BE2C (cell line): ENCODE data around the gene PEAK1.
"Not testable (repeated sequence)": the region's sequence is repeated elsewhere in the genome, so short reads cannot be mapped to it uniquely, and the experiment has no call there.

Experiments used
- DNase-seq: peaks from one replicate; pipeline ENCODE4 v3.0.0-alpha.2; 2020
- H3K27me3 ChIP-seq: fragments of 250-450 bp; sonication (Bioruptor Pico); 2 replicates; pipeline ENCODE4 v1.5.1; 2020; ENCODE audit warnings: mild to moderate bottlenecking
- H3K36me3 ChIP-seq: fragments of 250-450 bp; sonication (Bioruptor Pico); 2 replicates; pipeline ENCODE4 v1.5.1; 2020; ENCODE audit warnings: mild to moderate bottlenecking
- H3K4me1 ChIP-seq: fragments of 250-450 bp; sonication (Bioruptor Pico); 2 replicates; pipeline ENCODE4 v1.5.1; 2020
- H3K4me3 ChIP-seq: 2 replicates; pipeline ENCODE4 v1.5.1; 2011; ENCODE audit warnings: low read depth, low read length
- H3K9me3 ChIP-seq: fragments of 250-450 bp; sonication (Bioruptor Pico); 2 replicates; pipeline ENCODE4 v1.5.1; 2020
- TF ChIP-seq, protein P1 (sequence below): IDR thresholded peaks from 2 replicates; pipeline ENCODE4 v1.5.1; 2012; ENCODE audit warnings: mild to moderate bottlenecking, low read depth, low read length

The PEAK1 gene

DNA sequence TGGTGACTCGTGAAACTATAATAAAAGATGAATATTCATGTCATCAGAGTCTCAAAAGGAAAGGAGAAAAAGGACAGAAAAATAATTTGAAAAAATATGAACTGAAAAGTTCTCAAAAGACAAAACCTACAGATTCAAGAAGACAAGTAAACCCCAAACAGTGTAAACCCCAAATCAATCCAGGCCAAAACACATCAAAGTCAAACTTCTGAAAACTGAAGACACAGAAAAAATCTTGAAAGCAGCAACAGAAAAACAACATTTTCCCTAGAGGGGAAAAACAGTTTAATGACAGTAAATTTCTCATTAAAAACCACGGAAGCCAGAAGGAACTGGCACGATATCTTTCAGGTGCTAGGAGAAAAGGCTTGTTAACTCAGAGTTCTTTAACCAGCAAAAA lies 143.8 kb downstream of the PEAK1 start:
- Histone ChIP-seq H3K36me3 (no peaks in the 10 kb centered on the region), H3K4me3 (no peak overlapping the region), H3K9me3 (no peaks in the 10 kb centered on the region), H3K4me1 (no peaks in the 10 kb centered on the region), H3K27me3 (no peaks in the 10 kb centered on the region)
- no peak for DNase-seq
- TF ChIP-seq, protein P1, sequence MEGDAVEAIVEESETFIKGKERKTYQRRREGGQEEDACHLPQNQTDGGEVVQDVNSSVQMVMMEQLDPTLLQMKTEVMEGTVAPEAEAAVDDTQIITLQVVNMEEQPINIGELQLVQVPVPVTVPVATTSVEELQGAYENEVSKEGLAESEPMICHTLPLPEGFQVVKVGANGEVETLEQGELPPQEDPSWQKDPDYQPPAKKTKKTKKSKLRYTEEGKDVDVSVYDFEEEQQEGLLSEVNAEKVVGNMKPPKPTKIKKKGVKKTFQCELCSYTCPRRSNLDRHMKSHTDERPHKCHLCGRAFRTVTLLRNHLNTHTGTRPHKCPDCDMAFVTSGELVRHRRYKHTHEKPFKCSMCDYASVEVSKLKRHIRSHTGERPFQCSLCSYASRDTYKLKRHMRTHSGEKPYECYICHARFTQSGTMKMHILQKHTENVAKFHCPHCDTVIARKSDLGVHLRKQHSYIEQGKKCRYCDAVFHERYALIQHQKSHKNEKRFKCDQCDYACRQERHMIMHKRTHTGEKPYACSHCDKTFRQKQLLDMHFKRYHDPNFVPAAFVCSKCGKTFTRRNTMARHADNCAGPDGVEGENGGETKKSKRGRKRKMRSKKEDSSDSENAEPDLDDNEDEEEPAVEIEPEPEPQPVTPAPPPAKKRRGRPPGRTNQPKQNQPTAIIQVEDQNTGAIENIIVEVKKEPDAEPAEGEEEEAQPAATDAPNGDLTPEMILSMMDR: no peak

DNA sequence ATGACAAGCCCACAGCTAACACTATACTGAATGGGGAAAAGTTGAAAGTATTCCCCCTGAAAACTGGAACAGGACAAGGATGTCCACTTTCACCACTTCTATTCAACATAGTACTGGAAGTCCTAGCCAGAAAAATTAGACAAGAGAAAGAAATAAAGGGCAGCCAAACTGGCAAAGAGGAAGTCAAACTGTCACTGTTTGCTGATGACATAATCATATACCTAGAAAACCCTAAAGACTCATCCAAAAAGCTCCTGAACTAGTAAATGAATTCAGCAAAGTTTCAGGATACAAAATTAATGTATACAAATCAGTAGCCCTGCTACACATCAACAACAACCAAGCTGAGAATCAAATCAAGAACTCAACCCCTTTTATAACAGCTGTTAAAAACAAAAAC lies 146.8 kb downstream of the PEAK1 start:
- not testable (repeated sequence) for DNase-seq

DNA sequence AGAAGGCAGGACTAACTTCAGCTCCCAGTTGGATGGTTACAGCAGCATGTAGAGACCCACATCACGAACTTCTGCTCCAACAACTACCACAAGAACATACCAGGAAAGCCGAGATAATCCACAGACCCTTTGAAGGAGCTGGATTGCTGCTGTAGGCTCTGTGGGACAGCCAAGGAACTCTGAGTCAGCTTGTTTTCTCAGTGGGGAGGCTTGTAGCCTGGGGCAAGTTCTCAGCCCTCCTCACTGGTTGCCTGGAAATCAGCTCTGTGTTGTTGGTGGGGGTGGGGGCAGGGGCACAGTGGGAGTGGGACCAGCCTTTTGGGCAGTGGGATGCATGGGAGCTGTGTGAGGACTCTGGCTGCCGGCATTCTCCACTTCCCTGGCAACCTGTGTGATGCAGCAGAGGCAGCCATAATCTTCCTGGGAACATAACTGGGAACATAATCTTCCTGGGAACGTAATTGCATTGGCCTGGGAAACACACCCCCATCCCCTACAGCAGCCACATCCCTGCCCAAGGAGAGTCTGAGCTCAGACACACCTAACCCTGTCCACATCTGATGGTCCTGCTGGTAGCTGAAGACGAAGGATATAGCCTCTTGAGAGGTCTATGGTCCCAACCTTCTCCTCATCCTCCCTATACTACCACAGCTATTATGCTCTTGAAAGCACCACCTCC lies 153.1 kb downstream of the PEAK1 start:
- TF ChIP-seq, protein P1: no peak
- Histone ChIP-seq H3K36me3 (no peaks in the 10 kb centered on the region), H3K27me3 (no peaks in the 10 kb centered on the region), H3K4me1 (no peaks in the 10 kb centered on the region), H3K4me3 (no peak overlapping the region), H3K9me3 (no peaks in the 10 kb centered on the region)
- DNase-seq: no peak

More for the DNA sequence above, 146.8 kb downstream of the PEAK1 start:
- H3K27me3 ChIP-seq, H3K36me3 ChIP-seq, H3K4me3 ChIP-seq, H3K4me1 ChIP-seq, H3K9me3 ChIP-seq: not testable (repeated sequence)

DNA sequence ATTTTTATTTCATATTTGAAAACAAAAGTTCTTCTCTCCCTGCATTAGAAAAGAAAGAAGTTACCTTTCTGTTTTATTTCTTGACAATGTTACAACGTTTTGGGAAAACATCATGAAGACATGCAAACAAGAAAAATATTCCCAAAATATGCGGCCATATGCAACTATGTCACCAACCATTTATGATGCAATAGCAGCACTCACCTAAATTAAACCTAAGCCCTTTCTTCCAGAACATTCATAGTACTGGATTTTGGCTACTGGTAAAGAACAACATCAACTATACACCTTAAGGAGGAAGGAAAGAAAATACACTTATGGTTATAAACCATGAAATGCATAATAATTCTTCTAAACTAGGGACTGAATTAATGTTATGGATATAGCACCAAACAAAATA lies 164.5 kb downstream of the PEAK1 start:
- H3K36me3 ChIP-seq: no peaks in the 10 kb centered on the region
- no peaks in the 10 kb centered on the region for H3K9me3 ChIP-seq
- no peaks in the 10 kb centered on the region for H3K27me3 ChIP-seq
- no peak for DNase-seq
- no peak overlapping the region for H3K4me3 ChIP-seq
- H3K4me1 ChIP-seq: no peaks in the 10 kb centered on the region
- TF ChIP-seq, protein P1: no peak

DNA sequence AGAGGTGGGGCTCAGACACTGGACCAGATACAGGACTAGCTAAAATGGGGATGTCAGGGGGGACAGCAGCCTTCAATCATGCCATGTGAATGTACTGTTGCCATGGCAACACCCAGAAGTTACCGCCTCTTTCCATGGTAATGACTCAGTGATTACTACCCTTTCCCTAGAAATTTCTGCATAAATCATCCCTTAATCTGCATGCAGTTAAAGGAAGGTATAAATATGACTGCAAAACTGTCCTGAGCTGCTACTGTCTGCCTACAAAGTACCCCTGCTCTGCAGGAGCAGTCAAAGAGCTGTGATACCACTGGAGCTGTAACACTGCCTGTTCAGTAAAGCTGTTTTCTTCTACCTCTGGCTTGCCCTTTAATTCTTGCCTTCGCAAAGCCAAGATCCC lies 168.2 kb downstream of the PEAK1 start:
- H3K27me3 ChIP-seq: no peaks in the 10 kb centered on the region
- H3K4me3 ChIP-seq: no peak overlapping the region
- no peak for DNase-seq
- no peaks in the 10 kb centered on the region for H3K9me3 ChIP-seq
- TF ChIP-seq, protein P1: no peak
- H3K4me1 ChIP-seq: no peaks in the 10 kb centered on the region
- no peaks in the 10 kb centered on the region for H3K36me3 ChIP-seq

DNA sequence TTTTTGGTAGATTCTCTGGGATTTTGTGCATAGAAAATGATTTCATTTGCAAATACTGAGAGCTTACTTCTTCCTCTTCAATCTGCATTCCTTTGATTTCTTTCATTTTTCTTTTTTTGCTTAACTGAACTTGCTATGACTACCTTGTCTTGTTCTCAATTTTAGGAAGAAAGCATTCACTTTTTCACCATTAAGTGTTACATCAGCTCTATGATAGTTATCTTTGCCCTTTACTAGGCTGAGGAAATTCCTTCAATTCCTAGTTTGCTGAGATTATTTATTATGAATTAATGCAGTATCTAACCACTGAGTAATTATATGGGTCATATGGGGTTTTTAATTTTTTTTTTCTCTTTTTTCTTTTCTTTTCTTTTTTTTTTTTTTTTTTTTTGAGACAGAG lies 172.8 kb downstream of the PEAK1 start:
- H3K4me1 ChIP-seq: no peaks in the 10 kb centered on the region

More for the DNA sequence above, 172.8 kb downstream of the PEAK1 start:
- no peak for DNase-seq
- Histone ChIP-seq H3K36me3 (no peaks in the 10 kb centered on the region), H3K4me3 (no peak overlapping the region), H3K27me3 (no peaks in the 10 kb centered on the region), H3K9me3 (no peaks in the 10 kb centered on the region)
- TF ChIP-seq, protein P1: no peak
